Esophagus muscularis mucosa (tissue), 4 donors: ENCODE measurements around the gene SERINC2. TPM values are rescaled to one million over a fixed set of nuclear protein-coding genes. Genes with fewer than 3 reads are reported as not detected.
"Not testable (repeated sequence)": the region's sequence is repeated elsewhere in the genome, so short reads cannot be mapped to it uniquely, and the experiment has no call there.

Experiments used
- DNase-seq: peaks from one replicate; pipeline ENCODE4 v3.0.0-alpha.2; 2017; ENCODE audit errors: extremely low spot score
- H3K27ac ChIP-seq, 4 donors: fragments of 200-600 bp; sonication (generic); replicated peaks in 1 of 4; 1 replicate in 3 of 4; 2 replicates in 1 of 4; pipeline ENCODE4 v1.5.1; 2016 to 2019; ENCODE audit warnings: mild to moderate bottlenecking in 1 of 4
- H3K27me3 ChIP-seq, 4 donors: fragments of 200-600 bp; sonication (generic); one replicate each; pipeline versions ENCODE4 v1.5.1 to v1.6.0; 2016 to 2019
- H3K36me3 ChIP-seq, 4 donors: fragments of 200-600 bp; sonication (generic); one replicate each; pipeline ENCODE4 v1.5.1; 2016 to 2019
- H3K4me1 ChIP-seq, 4 donors: fragments of 200-600 bp; sonication (generic); one replicate each; pipeline ENCODE4 v1.5.1; 2016 to 2019
- H3K4me3 ChIP-seq, 4 donors: fragments of 200-600 bp; sonication (generic); 1 replicate in 2 of 4; 2 replicates in 2 of 4; pipeline ENCODE4 v1.5.1; 2016 to 2019; ENCODE audit warnings: mild to moderate bottlenecking in 4 of 4, moderate library complexity in 1 of 4
- H3K9me3 ChIP-seq, 4 donors: fragments of 200-600 bp; sonication (generic); 1 replicate in 3 of 4; 2 replicates in 1 of 4; pipeline ENCODE4 v1.5.1; 2016 to 2019
- EP300 ChIP-seq: sonication (generic); formaldehyde crosslinking; IDR thresholded peaks from one replicate; pipeline ENCODE4 v1.6.1; 2017; ENCODE audit warnings: antibody characterized with exemption
- POLR2A ChIP-seq: fragments of 450-650 bp; IDR thresholded peaks from one replicate; pipeline ENCODE4 v1.6.1; 2017; ENCODE audit warnings: antibody characterized with exemption, moderate library complexity, mild to moderate bottlenecking, low read depth
- POLR2AphosphoS5 ChIP-seq, 2 donors: sonication (generic); formaldehyde crosslinking; IDR thresholded peaks; one replicate each; pipeline ENCODE4 v1.6.1; 2017; ENCODE audit warnings: antibody characterized with exemption in 2 of 2
- WGBS: methylation state at CpG from one replicate; pipeline ENCODE4 v1.1.5; 2018; 5-methylcytosine and 5-hydroxymethylcytosine counted together
- intact Hi-C: fragments of 100-400 bp; cut with DNase I; formaldehyde crosslinking; loops from one replicate; pipeline ENCODE4 v1.15.1; 2023
- total RNA-seq, 4 donors: library from RNA; depleted of rRNA; stranded (reverse); fragments of >200 nt; gene quantifications; one replicate each; pipeline versions ENCODE4 v1.1.0 to v1.2.1, GENCODE V29; 2016
- TF ChIP-seq, protein P1 (sequence below), 3 experiments: fragments of 200-600 bp in 2 of 3; fragments of 450-650 bp in 1 of 3; sonication (generic) in 2 of 3; IDR thresholded peaks; one replicate each; pipeline ENCODE4 v1.5.1; 2017 to 2019; ENCODE audit warnings: antibody characterized with exemption in 3 of 3, mild to moderate bottlenecking in 2 of 3, moderate library complexity in 1 of 3

SERINC2 gene
- total RNA-seq, 4 donors from 2014 or later: 1.7 to 4.0 (median 2.8) TPM

DNA sequence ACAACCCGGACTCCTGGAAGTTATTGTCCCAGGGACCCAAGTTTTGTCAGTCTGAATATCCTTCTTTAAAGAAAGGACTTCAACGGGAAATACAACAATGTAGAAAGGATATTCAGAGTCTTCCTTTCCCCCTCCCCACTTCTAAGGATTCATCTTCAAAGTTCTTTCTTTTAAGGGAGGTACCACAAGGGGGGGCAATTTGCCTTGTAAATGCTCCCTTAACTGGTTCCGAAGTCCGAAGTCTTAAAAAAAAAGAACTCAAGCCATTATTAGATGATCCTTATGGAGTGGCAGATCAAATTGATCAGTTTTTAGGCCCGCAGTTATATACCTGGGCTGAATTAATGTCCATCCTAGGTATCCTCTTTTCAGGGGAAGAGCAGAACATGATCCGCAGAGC is 47.0 kb downstream of the SERINC2 start:
- peaks cover 3 to 43% (median 35%) of the 10 kb centered on the region in 4 donors for H3K9me3 ChIP-seq
- H3K27me3 ChIP-seq: peaks cover 0 to 32% (median 0%) of the 10 kb centered on the region in 4 donors
- WGBS: 57% methylated on average over 6 of the region's 6 CpGs
- H3K27ac ChIP-seq: no peak overlapping the region
- no peaks in the 10 kb centered on the region for H3K36me3 ChIP-seq
- intact Hi-C loops: loop anchor here (10.0 kb wide), 1 partner anchor 85 kb away; no protein-coding TSS in a partner anchor
- no peaks in the 10 kb centered on the region for H3K4me1 ChIP-seq
- H3K4me3 ChIP-seq: no peak overlapping the region
- DNase-seq: no peak
- TF ChIP-seq POLR2AphosphoS5 (IDR thresholded peaks at IDR 0.05): no peak
- TF ChIP-seq, protein P1, sequence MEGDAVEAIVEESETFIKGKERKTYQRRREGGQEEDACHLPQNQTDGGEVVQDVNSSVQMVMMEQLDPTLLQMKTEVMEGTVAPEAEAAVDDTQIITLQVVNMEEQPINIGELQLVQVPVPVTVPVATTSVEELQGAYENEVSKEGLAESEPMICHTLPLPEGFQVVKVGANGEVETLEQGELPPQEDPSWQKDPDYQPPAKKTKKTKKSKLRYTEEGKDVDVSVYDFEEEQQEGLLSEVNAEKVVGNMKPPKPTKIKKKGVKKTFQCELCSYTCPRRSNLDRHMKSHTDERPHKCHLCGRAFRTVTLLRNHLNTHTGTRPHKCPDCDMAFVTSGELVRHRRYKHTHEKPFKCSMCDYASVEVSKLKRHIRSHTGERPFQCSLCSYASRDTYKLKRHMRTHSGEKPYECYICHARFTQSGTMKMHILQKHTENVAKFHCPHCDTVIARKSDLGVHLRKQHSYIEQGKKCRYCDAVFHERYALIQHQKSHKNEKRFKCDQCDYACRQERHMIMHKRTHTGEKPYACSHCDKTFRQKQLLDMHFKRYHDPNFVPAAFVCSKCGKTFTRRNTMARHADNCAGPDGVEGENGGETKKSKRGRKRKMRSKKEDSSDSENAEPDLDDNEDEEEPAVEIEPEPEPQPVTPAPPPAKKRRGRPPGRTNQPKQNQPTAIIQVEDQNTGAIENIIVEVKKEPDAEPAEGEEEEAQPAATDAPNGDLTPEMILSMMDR (IDR thresholded peaks at IDR 0.05): no peak
- no peak for TF ChIP-seq POLR2A
- no peak for TF ChIP-seq EP300

GRCh38 chr1:31467005-31467674 is 54.1 kb downstream of the SERINC2 start:
- peaks cover 0 to 22% (median 15%) of the 10 kb centered on the region in 4 donors for H3K9me3 ChIP-seq
- H3K4me1 ChIP-seq: no peaks in the 10 kb centered on the region
- DNase-seq: no peak
- no peak overlapping the region for H3K27ac ChIP-seq
- peaks cover 0 to 9% (median 0%) of the 10 kb centered on the region in 4 donors for H3K27me3 ChIP-seq
- 74% methylated on average over 4 of the region's 4 CpGs for WGBS
- no peaks in the 10 kb centered on the region for H3K36me3 ChIP-seq
- no peak overlapping the region for H3K4me3 ChIP-seq
- TF ChIP-seq EP300 (no peak), POLR2A (no peak), POLR2AphosphoS5 (IDR thresholded peaks at IDR 0.05) (no peak)
- TF ChIP-seq, protein P1 (IDR thresholded peaks at IDR 0.05): no peak
- intact Hi-C loops: loop anchor here (10.0 kb wide), 1 partner anchor 78 kb away; no protein-coding TSS in a partner anchor

GRCh38 chr1:31470794-31471315 is 57.8 kb downstream of the SERINC2 start:
- 88% methylated on average over 11 of the region's 11 CpGs for WGBS
- peaks cover 0 to 22% (median 15%) of the 10 kb centered on the region in 4 donors for H3K9me3 ChIP-seq
- no peaks in the 10 kb centered on the region for H3K4me1 ChIP-seq
- H3K27me3 ChIP-seq: peaks cover 0 to 9% (median 0%) of the 10 kb centered on the region in 4 donors
- no peak overlapping the region for H3K27ac ChIP-seq
- no peak for DNase-seq
- no peak overlapping the region for H3K4me3 ChIP-seq
- intact Hi-C loops: no loop called here
- no peaks in the 10 kb centered on the region for H3K36me3 ChIP-seq
- TF ChIP-seq EP300 (no peak), POLR2AphosphoS5 (IDR thresholded peaks at IDR 0.05) (no peak)
- TF ChIP-seq, protein P1 (IDR thresholded peaks at IDR 0.05): no peak

GRCh38 chr1:31471452-31472313 is 58.7 kb downstream of the SERINC2 start:
- H3K4me3 ChIP-seq, H3K36me3 ChIP-seq, DNase-seq, H3K27me3 ChIP-seq, H3K4me1 ChIP-seq, H3K27ac ChIP-seq, intact Hi-C loops: not testable (repeated sequence)
- WGBS: 83% methylated on average over 7 of the region's 8 CpGs
- peaks cover 0 to 18% (median 14%) of the 10 kb centered on the region in 4 donors for H3K9me3 ChIP-seq

DNA sequence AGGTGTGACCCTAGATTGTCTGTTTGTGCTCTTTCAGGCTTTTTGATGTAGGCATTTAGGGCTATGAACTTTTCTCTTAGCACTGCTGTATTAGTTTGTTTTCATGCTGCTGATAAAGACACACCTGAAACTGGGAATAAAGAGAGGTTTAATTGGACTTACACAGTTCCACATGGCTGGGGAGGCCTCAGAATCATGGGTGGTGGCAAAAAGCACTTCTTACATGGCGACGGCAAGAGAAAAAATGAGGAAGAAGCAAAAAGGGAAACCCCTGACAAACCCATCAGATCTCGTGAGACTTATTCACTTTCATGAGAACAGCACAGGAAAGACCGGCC is 59.3 kb downstream of the SERINC2 start:
- H3K4me3 ChIP-seq, H3K4me1 ChIP-seq, H3K27me3 ChIP-seq, H3K36me3 ChIP-seq, intact Hi-C loops, DNase-seq, H3K27ac ChIP-seq: not testable (repeated sequence)
- H3K9me3 ChIP-seq: peaks cover 0 to 12% (median 9%) of the 10 kb centered on the region in 4 donors
- WGBS: 80% methylated on average over 4 of the region's 4 CpGs

DNA sequence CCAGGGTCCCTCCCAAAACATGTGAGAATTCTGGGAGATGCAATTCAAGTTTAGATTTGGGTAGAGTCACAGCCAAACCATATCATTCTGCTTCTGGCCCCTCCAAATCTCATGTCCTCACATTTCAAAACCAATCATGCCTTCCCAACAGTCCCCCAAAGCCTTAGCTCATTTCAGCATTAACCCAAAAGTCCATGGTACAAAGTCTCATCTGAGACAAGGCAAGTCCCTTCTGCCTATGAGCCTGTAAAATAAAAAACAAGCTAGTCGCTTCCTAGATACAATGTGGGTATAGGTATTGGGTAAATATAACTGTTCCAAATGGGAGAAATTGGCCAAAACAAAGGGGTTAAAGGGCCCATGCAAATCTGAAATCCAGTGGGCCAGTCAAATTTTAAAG is 59.7 kb downstream of the SERINC2 start:
- WGBS: 94% methylated on average over 1 of the region's 1 CpG
- H3K4me1 ChIP-seq, DNase-seq, H3K9me3 ChIP-seq, H3K27ac ChIP-seq, intact Hi-C loops, H3K4me3 ChIP-seq, H3K36me3 ChIP-seq: not testable (repeated sequence)
- peaks cover 0 to 13% (median 0%) of the 10 kb centered on the region in 4 donors for H3K27me3 ChIP-seq

GRCh38 chr1:31473508-31473907 is 60.5 kb downstream of the SERINC2 start:
- H3K36me3 ChIP-seq, H3K4me3 ChIP-seq, DNase-seq, intact Hi-C loops, H3K9me3 ChIP-seq, H3K27ac ChIP-seq, H3K4me1 ChIP-seq: not testable (repeated sequence)
- peaks cover 0 to 19% (median 0%) of the 10 kb centered on the region in 4 donors for H3K27me3 ChIP-seq

DNA sequence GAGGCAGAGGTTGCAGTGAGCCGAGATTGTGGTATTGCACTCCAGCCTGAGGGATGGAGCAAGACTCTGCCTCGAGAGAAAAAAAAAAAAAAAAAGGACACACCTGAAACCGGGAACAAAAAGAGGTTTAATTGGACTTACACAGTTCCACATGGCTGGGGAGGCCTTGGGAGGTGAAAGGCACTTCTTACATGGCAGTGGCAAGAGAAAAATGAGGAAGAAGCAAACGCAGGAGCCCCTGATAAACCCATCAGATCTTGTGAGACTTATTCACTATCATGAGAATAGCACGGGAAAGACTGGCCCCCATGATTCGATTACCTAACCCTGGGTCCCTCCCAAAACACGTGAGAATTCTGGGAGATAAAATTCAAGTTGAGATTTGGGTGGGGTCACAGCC is 61.6 kb downstream of the SERINC2 start:
- intact Hi-C loops, H3K36me3 ChIP-seq, H3K27ac ChIP-seq, DNase-seq, H3K9me3 ChIP-seq, H3K4me1 ChIP-seq, H3K4me3 ChIP-seq: not testable (repeated sequence)
- peaks cover 0 to 23% (median 0%) of the 10 kb centered on the region in 4 donors for H3K27me3 ChIP-seq
- 84% methylated on average over 7 of the region's 7 CpGs for WGBS
